ENCODE results near the gene L1CAM. TPM values are rescaled to one million over a fixed set of nuclear protein-coding genes. Genes with fewer than 3 reads are reported as not detected.

L1CAM gene
- total and polyA plus RNA-seq, 4 donors = 0.28 to 0.59 (median 0.39) TPM; not detected in 1

DNA sequence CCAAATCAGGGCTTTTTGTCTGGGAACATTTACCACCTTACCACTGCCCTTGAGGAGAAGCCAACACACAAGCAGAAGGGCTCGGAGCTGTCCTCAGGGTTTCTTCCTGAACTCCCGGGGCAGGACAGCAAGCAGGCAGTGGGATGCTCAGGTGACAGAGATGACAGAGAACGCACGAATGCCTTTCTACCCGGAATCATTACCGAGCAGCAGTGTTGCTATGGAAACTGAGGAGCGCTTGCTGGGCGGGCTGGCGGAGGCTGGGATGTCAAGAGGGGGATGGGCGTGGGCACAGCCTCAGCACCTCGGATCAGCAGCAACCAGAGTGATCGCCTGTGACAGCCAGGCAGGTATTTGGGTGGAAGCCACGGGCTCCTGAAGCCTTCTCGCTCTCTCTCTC, 73.8 kb downstream of the L1CAM start:
- peaks cover 0 to 2% (median 0%) of the 10 kb centered on the region in 4 donors for H3K9me3 ChIP-seq (ENCODE audit: control insufficient read depth in 4 of 4, low read length in 3 of 4)
- H3K9ac ChIP-seq (ENCODE audit: low read depth in 1 of 2, low read length in 2 of 2) = no peak overlapping the region
- H3K36me3 ChIP-seq (ENCODE audit: control insufficient read depth in 4 of 4, insufficient read depth in 3 of 4, low read depth in 1 of 4, low read length in 3 of 4) = no peaks in the 10 kb centered on the region
- 39% methylated on average over 14 of the region's 14 CpGs for WGBS
- TF ChIP-seq CTCF (IDR thresholded peaks at IDR 0.05; ENCODE audit: low read depth, low read length, missing input control) (no peak), GABPA (IDR thresholded peaks at IDR 0.05 in 1 of 2, conservative IDR thresholded peaks at IDR 0.05 in 1 of 2) (no peak), FOXA2 (IDR thresholded peaks at IDR 0.05) (no peak), FOXA1 (IDR thresholded peaks at IDR 0.05) (no peak), SP1 (IDR thresholded peaks at IDR 0.05) (no peak)
- TF ChIP-seq, protein P1, sequence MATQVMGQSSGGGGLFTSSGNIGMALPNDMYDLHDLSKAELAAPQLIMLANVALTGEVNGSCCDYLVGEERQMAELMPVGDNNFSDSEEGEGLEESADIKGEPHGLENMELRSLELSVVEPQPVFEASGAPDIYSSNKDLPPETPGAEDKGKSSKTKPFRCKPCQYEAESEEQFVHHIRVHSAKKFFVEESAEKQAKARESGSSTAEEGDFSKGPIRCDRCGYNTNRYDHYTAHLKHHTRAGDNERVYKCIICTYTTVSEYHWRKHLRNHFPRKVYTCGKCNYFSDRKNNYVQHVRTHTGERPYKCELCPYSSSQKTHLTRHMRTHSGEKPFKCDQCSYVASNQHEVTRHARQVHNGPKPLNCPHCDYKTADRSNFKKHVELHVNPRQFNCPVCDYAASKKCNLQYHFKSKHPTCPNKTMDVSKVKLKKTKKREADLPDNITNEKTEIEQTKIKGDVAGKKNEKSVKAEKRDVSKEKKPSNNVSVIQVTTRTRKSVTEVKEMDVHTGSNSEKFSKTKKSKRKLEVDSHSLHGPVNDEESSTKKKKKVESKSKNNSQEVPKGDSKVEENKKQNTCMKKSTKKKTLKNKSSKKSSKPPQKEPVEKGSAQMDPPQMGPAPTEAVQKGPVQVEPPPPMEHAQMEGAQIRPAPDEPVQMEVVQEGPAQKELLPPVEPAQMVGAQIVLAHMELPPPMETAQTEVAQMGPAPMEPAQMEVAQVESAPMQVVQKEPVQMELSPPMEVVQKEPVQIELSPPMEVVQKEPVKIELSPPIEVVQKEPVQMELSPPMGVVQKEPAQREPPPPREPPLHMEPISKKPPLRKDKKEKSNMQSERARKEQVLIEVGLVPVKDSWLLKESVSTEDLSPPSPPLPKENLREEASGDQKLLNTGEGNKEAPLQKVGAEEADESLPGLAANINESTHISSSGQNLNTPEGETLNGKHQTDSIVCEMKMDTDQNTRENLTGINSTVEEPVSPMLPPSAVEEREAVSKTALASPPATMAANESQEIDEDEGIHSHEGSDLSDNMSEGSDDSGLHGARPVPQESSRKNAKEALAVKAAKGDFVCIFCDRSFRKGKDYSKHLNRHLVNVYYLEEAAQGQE (IDR thresholded peaks at IDR 0.05) = no peak
- TF ChIP-seq, protein P2, sequence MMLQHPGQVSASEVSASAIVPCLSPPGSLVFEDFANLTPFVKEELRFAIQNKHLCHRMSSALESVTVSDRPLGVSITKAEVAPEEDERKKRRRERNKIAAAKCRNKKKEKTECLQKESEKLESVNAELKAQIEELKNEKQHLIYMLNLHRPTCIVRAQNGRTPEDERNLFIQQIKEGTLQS (IDR thresholded peaks at IDR 0.05) = no peak
- no peaks in the 10 kb centered on the region for H3K4me1 ChIP-seq (ENCODE audit: control insufficient read depth in 4 of 4, insufficient read depth in 4 of 4, low read length in 3 of 4)
- no peak overlapping the region for H3K4me3 ChIP-seq (ENCODE audit: low read depth in 1 of 3, low read length in 3 of 3)
- H3K27me3 ChIP-seq (ENCODE audit: control insufficient read depth in 4 of 4, insufficient read depth in 4 of 4, low read length in 3 of 4) = no peaks in the 10 kb centered on the region
- H3K27ac ChIP-seq (ENCODE audit: low read depth in 1 of 2, low read length in 2 of 2) = no peak overlapping the region
- no peak for DNase-seq (ENCODE audit: low spot score)

Other genes with a start within 250 kb of the L1CAM start
- 100 to 1,000 TPM in 1 of 2 donors, 1 to 10 TPM in 1; 1.9 to 164 TPM for gene DUSP9, start 239.0 kb downstream of the L1CAM start, total RNA-seq
- under 1 TPM; 0.42 to 0.90 TPM for gene DUSP9, start 239.0 kb downstream of the L1CAM start, polyA plus RNA-seq
- under 1 TPM in 1 of 2 donors, not detected in 1; 0.17 TPM for gene PNCK, start 212.4 kb downstream of the L1CAM start, total RNA-seq
- under 1 TPM in 1 of 2 donors, not detected in 1; 0.02 TPM for gene PNCK, start 212.4 kb downstream of the L1CAM start, polyA plus RNA-seq
- gene SLC6A8, start 198.2 kb downstream of the L1CAM start, total RNA-seq = 10 to 100 TPM in 1 of 2 donors, under 1 TPM in 1; 0.84 to 44.4 TPM
- gene SLC6A8, start 198.2 kb downstream of the L1CAM start, polyA plus RNA-seq = 1 to 10 TPM in 1 of 2 donors, under 1 TPM in 1; 0.25 to 1.9 TPM
- gene BCAP31, start 161.8 kb downstream of the L1CAM start, total RNA-seq = 100 to 1,000 TPM in 1 of 2 donors, 10 to 100 TPM in 1; 64.6 to 101 TPM
- 100 to 1,000 TPM; 136 to 158 TPM for gene BCAP31, start 161.8 kb downstream of the L1CAM start, polyA plus RNA-seq
- 10 to 100 TPM in 1 of 2 donors, 1 to 10 TPM in 1; 5.6 to 10.8 TPM for gene ABCD1, start 161.3 kb downstream of the L1CAM start, total RNA-seq
- 1 to 10 TPM; 4.0 to 9.6 TPM for gene ABCD1, start 161.3 kb downstream of the L1CAM start, polyA plus RNA-seq
- gene PLXNB3, start 121.9 kb downstream of the L1CAM start, total RNA-seq = under 1 TPM; 0.42 to 0.50 TPM
- under 1 TPM; 0.11 to 0.69 TPM for gene PLXNB3, start 121.9 kb downstream of the L1CAM start, polyA plus RNA-seq
- under 1 TPM in 1 of 2 donors, not detected in 1; 0.05 TPM for gene SRPK3, start 105.1 kb downstream of the L1CAM start, total RNA-seq
- not detected for gene SRPK3, start 105.1 kb downstream of the L1CAM start, polyA plus RNA-seq
- gene IDH3G, start 91.8 kb downstream of the L1CAM start, total RNA-seq = 10 to 100 TPM; 23.3 to 30.1 TPM
- 10 to 100 TPM; 32.0 to 40.9 TPM for gene IDH3G, start 91.8 kb downstream of the L1CAM start, polyA plus RNA-seq
- gene SSR4, start 91.5 kb downstream of the L1CAM start, total RNA-seq = 100 to 1,000 TPM; 125 to 150 TPM
- 100 to 1,000 TPM; 458 to 459 TPM for gene SSR4, start 91.5 kb downstream of the L1CAM start, polyA plus RNA-seq
- 1 to 10 TPM in 1 of 2 donors, under 1 TPM in 1; 0.28 to 1.8 TPM for gene PDZD4, start 55.6 kb downstream of the L1CAM start, total RNA-seq
- 1 to 10 TPM in 1 of 2 donors, under 1 TPM in 1; 0.15 to 1.1 TPM for gene PDZD4, start 55.6 kb downstream of the L1CAM start, polyA plus RNA-seq
- not detected for gene AVPR2, start 18.5 kb upstream of the L1CAM start, total RNA-seq
- gene AVPR2, start 18.5 kb upstream of the L1CAM start, polyA plus RNA-seq = under 1 TPM in 1 of 2 donors, not detected in 1; 0.05 TPM
- gene ARHGAP4, start 40.1 kb upstream of the L1CAM start, total RNA-seq = 10 to 100 TPM; 12.5 to 28.1 TPM
- gene ARHGAP4, start 40.1 kb upstream of the L1CAM start, polyA plus RNA-seq = 1 to 10 TPM; 3.3 to 8.0 TPM
- 10 to 100 TPM; 20.5 to 30.6 TPM for gene NAA10, start 48.9 kb upstream of the L1CAM start, total RNA-seq
- gene NAA10, start 48.9 kb upstream of the L1CAM start, polyA plus RNA-seq = 10 to 100 TPM; 58.2 to 58.8 TPM
- 1 to 10 TPM; 7.5 to 7.9 TPM for gene RENBP, start 58.5 kb upstream of the L1CAM start, total RNA-seq
- 1 to 10 TPM; 1.0 to 6.4 TPM for gene RENBP, start 58.5 kb upstream of the L1CAM start, polyA plus RNA-seq
- gene HCFC1, start 85.6 kb upstream of the L1CAM start, total RNA-seq = 10 to 100 TPM; 15.6 to 26.9 TPM
- 10 to 100 TPM in 1 of 2 donors, 1 to 10 TPM in 1; 7.9 to 12.1 TPM for gene HCFC1, start 85.6 kb upstream of the L1CAM start, polyA plus RNA-seq
- gene TMEM187, start 86.6 kb upstream of the L1CAM start, total RNA-seq = 1 to 10 TPM; 2.9 TPM
- gene TMEM187, start 86.6 kb upstream of the L1CAM start, polyA plus RNA-seq = 1 to 10 TPM; 5.3 to 5.8 TPM
- 10 to 100 TPM; 17.6 to 35.6 TPM for gene IRAK1, start 133.7 kb upstream of the L1CAM start, total RNA-seq
- 10 to 100 TPM; 19.1 to 55.8 TPM for gene IRAK1, start 133.7 kb upstream of the L1CAM start, polyA plus RNA-seq
- 10 to 100 TPM; 11.1 to 22.0 TPM for gene MECP2, start 211.5 kb upstream of the L1CAM start, total RNA-seq
- 1 to 10 TPM; 6.9 to 8.8 TPM for gene MECP2, start 211.5 kb upstream of the L1CAM start, polyA plus RNA-seq